GM21528 (cell line): ENCODE results near the gene DISP3.

Source experiments
- ATAC-seq: cut with Tn5 transposase; IDR thresholded peaks from one replicate; pipeline ENCODE4 v1.9.1; 2021; ENCODE audit warnings: mild to moderate bottlenecking, moderate library complexity; ENCODE audit not compliant: unreplicated experiment, low FRiP score

DISP3 gene

DNA sequence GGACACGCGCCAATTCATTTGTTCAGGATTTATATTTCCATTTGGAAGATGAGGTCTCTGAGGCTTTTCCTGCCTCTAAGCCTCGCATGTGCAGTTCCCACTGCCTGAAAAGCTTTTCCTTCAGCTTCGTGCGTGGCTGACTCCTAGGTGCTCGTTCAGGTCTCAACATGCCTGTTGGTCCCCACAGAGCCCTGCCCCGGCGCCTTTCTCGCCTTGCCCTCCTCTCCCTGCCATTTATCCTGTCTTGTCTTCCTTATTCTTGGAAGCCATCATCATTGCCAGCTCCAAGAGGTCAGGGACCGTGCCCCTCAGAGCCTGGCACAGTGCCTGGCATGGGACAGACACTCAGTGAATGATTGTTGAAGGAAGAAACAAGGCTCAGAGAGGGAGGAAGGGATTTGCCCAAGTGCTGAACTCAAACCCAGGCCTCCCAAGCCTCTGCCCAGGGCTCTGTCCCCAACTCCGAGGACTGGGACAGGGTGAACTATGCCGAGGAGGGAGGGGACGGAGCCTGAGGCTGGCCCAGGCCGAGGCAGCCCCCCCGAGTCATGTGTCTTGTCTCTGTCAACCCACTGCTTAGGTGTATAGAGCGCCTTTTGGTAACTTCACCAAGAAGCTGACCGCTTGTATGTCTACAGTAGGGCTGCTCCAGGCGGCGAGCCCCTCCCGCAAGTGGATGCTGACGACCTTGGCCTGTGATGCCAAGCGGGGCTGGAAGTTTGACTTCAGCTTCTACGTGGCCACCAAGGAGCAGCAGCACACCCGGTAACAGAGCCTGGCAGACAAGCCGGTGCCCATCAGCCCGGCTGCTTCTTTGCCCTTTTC is 47.3 kb downstream of the DISP3 start:
- no peak for ATAC-seq

DNA sequence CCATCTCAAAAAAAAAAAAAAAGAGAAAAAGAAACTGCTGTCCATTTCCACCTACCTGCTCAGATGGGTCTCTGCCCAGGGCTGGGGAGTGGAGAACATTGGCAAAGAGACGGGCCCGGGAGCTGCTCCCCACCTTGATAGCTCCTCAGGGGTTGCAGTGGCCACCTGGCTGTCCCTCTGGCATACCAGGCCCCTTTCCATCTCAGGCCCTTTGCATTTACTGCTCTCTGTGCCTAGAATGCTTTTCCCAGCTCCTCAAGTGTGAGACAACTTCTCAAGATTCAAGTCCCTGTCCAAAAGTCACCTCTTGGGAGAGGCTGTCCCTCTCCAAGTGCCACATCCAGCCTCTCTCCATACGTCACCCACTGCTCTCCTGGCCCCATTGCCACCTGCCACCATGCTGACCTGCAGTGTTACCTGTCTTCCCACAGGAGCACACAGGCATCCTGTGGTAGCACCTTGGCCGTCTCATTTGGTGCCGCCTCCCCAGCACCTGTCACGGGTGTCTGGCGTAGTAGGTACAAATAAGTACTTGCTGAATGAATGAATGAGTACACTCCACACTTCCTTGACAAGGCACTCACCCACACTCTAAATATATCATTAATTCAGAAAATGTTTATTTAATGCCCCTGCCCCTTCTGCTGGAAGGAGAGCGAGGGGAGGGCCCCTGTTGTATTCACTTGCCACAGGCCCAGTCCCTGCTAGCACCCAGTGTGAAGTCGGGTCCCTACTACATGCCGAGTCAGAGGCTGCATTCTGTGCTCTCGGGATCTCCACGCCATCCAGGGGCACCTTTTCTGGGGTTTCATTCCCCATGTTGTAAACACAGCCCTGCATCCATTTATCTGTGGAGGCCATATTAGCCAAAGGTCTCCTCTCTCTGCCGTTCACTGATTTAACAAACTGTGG is 48.8 kb downstream of the DISP3 start:
- ATAC-seq: no peak

- ATAC-seq: no peak
Observed at GRCh38 chr1:11528611-11529261, 49.8 kb downstream of the DISP3 start.

DNA sequence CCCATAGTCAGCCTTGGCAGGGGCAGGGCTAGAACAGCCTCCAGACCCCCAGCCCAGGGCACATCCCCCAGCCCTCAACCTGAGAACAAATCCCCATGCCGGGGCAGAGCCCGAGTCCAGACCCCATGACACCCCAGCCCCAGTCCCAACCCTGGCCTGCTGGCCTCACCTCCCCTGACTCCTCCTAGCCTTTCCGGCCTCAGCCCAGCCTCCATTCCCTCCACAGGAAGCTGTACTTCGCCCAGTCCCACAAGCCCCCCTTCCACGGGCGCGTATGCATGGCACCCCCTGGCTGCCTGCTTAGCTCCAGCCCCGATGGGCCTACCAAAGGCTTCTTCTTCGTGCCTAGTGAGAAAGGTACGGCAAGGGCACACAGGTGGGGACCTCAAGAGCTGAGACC is 50.4 kb downstream of the DISP3 start:
- no peak for ATAC-seq

- no peak for ATAC-seq
Observed at GRCh38 chr1:11529763-11530730, 51.1 kb downstream of the DISP3 start.

- no peak for ATAC-seq
Observed at GRCh38 chr1:11530731-11531311, 51.9 kb downstream of the DISP3 start.

GRCh38 chr1:11531314-11531870 is 52.4 kb downstream of the DISP3 start:
- ATAC-seq: no peak

DNA sequence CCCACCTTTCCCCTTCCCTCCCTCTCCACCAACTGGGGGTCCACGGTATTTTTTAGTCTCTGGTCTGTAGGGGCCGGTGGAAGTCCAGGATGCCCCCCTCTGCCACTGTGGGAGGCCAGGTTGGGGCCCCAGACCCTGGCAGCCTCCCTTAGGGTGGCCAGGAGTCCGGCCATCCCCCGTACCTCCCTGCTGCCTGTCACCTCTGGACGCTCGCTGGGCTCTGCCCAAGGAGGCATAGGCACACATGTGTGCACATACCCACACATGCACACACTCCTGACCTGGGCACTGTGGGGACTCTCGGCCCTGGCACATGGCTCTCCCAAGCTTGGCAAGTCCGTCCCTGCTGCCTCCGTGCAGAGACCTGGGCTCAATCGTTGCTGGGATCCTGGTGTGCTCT is 53.0 kb downstream of the DISP3 start:
- no peak for ATAC-seq

- no peak for ATAC-seq
Observed at GRCh38 chr1:11533790-11534787, 55.1 kb downstream of the DISP3 start.

DNA sequence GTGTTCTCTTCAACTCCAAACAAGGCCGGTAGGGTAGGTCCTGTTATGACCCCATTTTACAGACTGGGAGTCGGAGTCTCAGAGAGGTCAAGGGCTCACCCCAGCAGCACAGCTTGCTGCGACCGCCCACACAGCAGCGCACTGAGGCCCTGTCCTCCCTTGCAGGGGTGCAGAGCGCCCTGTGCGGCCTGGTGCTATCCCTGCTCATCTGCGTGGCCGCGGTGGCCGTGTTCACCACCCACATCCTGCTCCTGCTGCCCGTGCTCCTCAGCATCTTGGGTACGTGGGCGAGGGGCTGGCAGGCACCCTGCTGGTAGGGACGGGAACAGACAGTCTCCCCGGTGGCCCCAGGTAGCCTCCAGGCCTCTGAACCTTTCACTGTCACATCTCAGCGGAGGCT is 55.9 kb downstream of the DISP3 start:
- no peak for ATAC-seq

GRCh38 chr1:11535316-11535715 is 56.4 kb downstream of the DISP3 start:
- no peak for ATAC-seq

- no peak for ATAC-seq
Observed at GRCh38 chr1:11535761-11536572, 57.0 kb downstream of the DISP3 start.

- no peak for ATAC-seq
Observed at GRCh38 chr1:11536573-11537379, 57.8 kb downstream of the DISP3 start.

DNA sequence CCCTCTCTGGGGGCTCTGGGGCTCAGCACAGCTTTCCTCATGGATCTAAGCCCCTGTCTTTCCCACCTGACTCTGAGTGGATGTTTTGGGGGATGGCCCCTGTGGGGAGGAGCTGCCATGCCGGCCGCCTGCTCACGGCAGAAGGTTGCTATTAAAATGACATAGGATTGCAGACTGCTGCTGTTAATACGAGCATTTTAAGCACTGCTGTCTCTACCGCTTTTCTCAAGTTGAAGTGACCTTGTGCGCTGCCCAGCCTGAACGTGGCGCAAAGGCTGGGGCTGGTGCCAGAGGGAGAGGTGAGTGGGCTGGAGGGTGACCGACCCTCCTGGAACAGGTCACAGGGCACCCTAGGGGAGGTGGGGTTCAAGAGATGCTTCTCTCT is 58.4 kb downstream of the DISP3 start:
- ATAC-seq: no peak

- ATAC-seq: no peak
Observed at GRCh38 chr1:11537854-11538591, 59.1 kb downstream of the DISP3 start.

- no peak for ATAC-seq
Observed at GRCh38 chr1:11538886-11539285, 59.9 kb downstream of the DISP3 start.
